HG03432 (cell line): Measurements from ENCODE around the gene STXBP5.

ENCODE experiments used
- ATAC-seq: cut with Tn5 transposase; IDR thresholded peaks from one replicate; pipeline ENCODE4 v1.9.1; 2021; ENCODE audit warnings: mild to moderate bottlenecking, moderate library complexity; ENCODE audit not compliant: unreplicated experiment

Gene STXBP5

DNA sequence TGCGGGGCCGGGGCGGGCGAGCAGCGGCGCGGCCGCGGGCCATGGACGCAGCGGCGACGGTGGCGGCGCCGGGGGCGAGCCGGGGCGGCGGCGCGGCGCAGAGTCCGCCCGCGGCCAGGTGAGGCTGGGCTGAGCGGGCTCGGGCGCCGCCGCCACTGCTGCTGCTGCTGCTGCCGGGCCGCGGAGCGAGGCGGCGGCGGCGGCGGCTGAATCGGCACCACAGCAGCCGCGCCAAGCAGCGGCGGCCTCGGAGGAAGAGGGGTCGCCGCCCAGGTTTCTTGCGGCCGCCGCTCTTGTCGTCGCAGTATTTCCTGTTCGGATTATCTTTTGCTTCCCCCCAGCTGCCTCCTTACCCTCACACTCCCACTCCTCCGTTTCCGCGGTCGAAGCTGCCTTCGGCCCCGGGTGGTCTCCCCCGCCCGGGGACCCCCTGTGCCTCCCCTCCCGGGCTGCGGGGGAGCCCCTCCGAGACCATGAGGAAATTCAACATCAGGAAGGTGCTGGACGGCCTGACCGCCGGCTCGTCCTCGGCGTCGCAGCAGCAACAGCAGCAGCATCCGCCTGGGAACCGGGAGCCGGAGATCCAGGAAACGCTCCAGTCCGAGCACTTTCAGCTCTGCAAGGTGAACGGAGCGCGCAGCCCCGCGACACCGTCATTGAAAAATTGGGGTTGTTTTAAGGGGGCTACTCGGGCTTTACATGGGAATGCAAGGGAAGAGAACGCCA lies at the start of gene STXBP5:
Gene STXBP5, plus strand, starts transcription at position 358 of the 726 bp plus-strand sequence. Its CDS starts 116 bp downstream, at position 474.
- peak; percentile 34 for ATAC-seq

DNA sequence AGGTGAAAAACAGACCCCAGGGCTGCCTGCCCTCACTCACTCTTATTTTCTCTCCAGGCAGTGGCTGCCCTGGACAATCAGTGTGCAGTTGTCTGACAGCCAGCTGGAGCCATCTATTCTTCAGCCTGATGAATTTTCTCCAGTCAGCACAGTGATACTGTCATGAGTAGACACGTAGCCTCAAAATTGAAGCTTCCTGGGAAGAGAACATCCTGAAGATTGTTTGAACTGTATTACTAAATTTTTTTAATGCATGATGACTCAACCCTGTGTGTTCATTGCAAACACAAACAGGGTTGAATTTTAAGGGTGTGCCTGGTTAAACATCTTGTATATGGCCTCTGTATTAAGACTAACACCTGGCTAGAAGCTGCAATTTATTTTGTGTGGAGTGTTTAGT lies 49.8 kb upstream of the STXBP5 start:
- no peak for ATAC-seq

GRCh38 chr6:147156218-147156617 lies 48.0 kb upstream of the STXBP5 start:
- ATAC-seq = no peak

DNA sequence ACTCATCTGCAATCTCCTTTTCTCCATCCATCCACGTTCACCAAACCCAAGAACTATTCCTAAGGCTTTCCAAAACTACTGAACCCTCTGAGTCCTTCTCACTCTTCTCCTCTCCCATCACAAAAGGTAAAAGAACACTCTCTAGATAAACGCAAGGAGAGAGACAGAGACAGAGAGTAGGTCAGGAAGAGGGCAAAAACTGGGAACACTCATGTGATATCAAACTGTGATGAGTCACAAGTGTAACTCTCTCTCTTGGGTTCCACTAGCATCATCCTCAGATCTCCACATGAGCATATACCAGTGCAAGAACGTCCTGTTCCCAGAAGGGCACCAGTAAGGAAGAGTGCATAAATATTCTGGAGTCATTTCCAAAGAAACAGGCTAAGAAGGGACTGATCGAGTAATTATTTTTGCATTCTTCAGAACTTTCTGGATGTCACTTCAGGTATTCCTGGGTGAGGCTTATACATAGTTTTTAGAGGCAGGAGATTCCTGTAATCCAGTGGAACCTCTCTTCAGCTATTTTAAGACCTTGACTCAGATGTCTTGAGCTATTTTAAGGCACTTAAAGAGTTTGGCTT lies 47.3 kb upstream of the STXBP5 start:
- no peak for ATAC-seq

GRCh38 chr6:147157930-147158329 lies 46.3 kb upstream of the STXBP5 start:
- no peak for ATAC-seq

DNA sequence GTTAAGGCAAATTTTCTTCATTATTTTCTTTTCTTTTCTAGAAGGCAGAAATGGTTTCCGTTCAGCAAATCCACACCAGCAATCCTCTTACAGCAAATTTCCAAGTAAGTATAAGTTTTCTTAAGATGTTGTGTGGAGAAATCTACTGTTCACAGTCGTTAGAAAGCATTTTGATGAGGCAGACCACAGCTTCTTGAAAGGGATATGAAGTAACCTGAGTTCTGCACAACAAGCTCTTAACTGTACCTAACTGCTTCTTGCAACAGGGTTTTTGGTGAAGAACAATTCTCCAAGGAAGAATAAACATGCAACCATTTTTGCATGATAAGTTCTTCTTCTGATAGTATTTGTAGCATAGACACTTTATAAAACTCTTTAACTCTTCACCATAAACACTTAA lies 45.3 kb upstream of the STXBP5 start:
- no peak for ATAC-seq

- no peak for ATAC-seq
Measured at GRCh38 chr6:147159536-147160374, 44.5 kb upstream of the STXBP5 start.

GRCh38 chr6:147160593-147160992 lies 43.6 kb upstream of the STXBP5 start:
- no peak for ATAC-seq

GRCh38 chr6:147161253-147161973 lies 42.8 kb upstream of the STXBP5 start:
- ATAC-seq = no peak

DNA sequence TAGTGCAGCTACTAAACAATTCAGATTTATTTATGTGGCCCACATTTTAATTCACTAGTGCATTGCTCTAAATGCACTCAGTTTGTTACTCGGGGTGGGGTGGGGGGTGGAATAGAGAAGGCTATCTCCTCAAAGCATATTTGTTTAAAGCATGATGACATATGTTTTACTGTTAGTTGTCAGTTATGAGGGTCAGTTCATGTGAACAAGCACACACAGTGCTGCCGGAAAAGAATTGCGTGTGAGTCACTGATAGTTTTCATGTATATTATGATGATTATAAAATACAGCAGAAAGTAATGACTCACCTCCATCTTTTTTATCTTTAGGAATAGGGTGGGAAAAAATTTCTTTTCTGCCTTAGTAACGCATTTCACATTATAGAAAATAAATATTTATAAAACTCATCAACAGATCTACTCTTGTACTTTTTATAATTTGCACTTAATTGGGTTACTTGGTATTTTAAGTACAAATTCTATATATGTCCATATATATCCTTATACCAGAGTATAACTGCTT lies 42.2 kb upstream of the STXBP5 start:
- no peak for ATAC-seq

DNA sequence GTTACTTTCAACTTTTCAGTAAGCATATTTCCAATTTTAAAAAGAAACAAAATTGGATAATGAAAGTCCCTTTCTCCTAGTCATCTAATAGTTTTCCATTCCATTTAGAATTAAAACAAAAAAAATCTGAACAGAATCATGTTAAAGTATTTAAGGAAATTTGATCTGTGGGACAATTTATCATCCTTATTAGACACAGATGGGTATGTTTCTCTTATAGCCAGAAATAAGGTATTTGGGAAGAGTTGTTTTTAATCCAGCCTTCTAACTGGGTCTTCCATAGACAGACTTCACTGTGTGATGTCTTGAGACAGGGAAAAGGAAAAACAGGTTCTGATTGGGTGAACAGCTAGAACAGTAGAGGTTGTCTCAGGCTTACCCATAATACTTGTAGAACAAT lies 39.5 kb upstream of the STXBP5 start:
- no peak for ATAC-seq

DNA sequence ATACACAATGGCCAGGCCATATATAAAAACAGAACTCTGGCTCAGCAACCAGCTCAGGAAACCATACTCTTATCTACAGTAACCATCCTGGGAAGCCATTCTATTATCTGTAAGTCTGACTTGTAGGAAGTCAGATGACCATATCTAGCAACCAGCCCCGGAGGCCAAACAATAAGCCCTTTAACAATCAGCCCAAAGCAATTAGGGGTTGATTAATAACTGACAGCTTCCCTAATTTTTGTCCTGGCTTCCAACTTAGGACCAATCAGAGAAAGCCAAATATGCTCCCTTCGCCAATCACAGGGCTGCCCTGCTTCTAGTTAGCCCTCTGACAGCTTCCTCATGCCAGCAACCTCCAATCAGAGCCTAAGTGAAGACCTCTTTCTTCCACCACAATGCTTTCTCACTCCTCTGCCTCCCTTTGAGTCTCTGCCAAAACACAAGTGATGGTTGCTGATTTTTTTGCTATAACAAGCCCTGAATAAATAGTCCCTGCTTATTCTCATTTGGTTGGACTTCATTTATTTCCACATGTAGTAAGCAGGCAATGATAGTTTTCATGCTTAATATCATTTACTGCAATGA lies 37.8 kb upstream of the STXBP5 start:
- ATAC-seq = no peak

DNA sequence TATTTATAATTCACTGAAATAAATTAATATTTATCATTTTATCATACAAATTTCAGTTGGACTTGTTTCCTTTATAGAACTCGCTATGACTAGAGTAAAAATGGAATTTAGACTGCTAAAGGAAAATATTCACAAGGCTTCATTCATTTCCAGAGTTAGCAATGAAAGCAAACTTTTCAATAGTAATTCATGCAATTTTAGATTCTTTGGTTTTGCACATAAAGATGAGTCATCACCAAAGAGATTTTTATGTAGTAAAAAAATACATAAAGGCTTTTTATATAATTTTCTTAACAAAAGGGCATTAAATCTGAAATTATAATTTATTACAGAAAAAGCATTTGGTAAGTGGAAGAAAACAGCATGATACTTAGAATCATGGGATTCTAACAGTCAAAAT lies 37.2 kb upstream of the STXBP5 start:
- no peak for ATAC-seq

GRCh38 chr6:147167576-147168461 lies 36.4 kb upstream of the STXBP5 start:
- no peak for ATAC-seq

GRCh38 chr6:147169529-147169928 lies 34.7 kb upstream of the STXBP5 start:
- ATAC-seq = no peak

- ATAC-seq = no peak
Measured at GRCh38 chr6:147170269-147170668, 33.9 kb upstream of the STXBP5 start.

GRCh38 chr6:147173140-147173539 lies 31.1 kb upstream of the STXBP5 start:
- ATAC-seq = no peak

- no peak for ATAC-seq
Measured at GRCh38 chr6:147173675-147174308, 30.4 kb upstream of the STXBP5 start.

DNA sequence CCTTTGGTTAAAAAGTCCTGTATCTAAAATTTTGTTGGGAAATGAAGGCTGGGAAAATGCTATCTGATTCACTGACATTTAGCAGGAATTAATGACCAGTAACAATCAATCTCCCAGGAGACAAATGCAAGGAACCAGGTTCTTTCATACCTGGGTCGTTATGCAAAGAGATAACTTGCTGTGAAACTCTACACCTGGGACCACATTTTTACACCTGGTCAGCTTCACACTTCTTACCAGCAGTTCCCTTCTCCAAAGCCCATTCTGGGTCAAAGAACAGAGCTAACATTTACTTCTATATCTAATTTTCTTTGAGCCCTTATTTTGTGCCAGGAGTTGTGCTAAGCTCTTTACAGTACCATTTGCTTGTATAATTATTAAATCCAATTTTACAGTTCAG lies 27.4 kb upstream of the STXBP5 start:
- no peak for ATAC-seq
